Measurements from ENCODE around the gene NEDD9. TPM values are rescaled to one million over a fixed set of nuclear protein-coding genes. Genes with fewer than 3 reads are reported as not detected.

Gene NEDD9
- total and polyA plus RNA-seq, 2 of the 13 experiments (the other 11 are each of a cell fraction or from before 2014, with no cell fraction given), result 27.1 to 389 TPM

GRCh38 chr6:11222385-11223277 lies 9.8 kb downstream of the NEDD9 start (continued):
- TF ChIP-seq FOXA1 (IDR thresholded peaks at IDR 0.05) (no peak), FOXA1 (CRISPR knock-in tag; IDR thresholded peaks at IDR 0.05) (0 out of 2 replicates have a peak, but pooled peaks have one; percentile 22), SALL1 (CRISPR knock-in tag; IDR thresholded peaks at IDR 0.05) (0 out of 2 replicates have a peak, but pooled peaks have one; percentile 25), ARID2 (CRISPR knock-in tag; IDR thresholded peaks at IDR 0.05; ENCODE audit: borderline replicate concordance) (peak; percentile 81; the same call in 1 of the 2 replicates), RARA (CRISPR knock-in tag; IDR thresholded peaks at IDR 0.05) (peak; percentile 64), ARID5B (CRISPR knock-in tag; IDR thresholded peaks at IDR 0.05) (0 out of 2 replicates have a peak, but pooled peaks have one; percentile 32), NCOR1 (IDR thresholded peaks at IDR 0.05; ENCODE audit: borderline replicate concordance, low read length) (no peak), POLR2G (IDR thresholded peaks at IDR 0.05; ENCODE audit: low read depth, low read length) (peak; percentile 29), HNF4A (CRISPR knock-in tag; IDR thresholded peaks at IDR 0.05) (0 out of 2 replicates have a peak, but pooled peaks have one; percentile 5), RFX1 (IDR thresholded peaks at IDR 0.05) (no peak), GATAD2A (CRISPR knock-in tag; IDR thresholded peaks at IDR 0.05) (peak; percentile 60), TARDBP (CRISPR knock-in tag; IDR thresholded peaks at IDR 0.05) (0 out of 2 replicates have a peak, but pooled peaks have one; percentile 21), IKZF4 (CRISPR knock-in tag; IDR thresholded peaks at IDR 0.05; ENCODE audit: borderline replicate concordance, low read depth, not compliant biosample characterization) (no peak), TFE3 (CRISPR knock-in tag; IDR thresholded peaks at IDR 0.05) (0 out of 2 replicates have a peak, but pooled peaks have one; percentile 11), KDM4B (CRISPR knock-in tag; IDR thresholded peaks at IDR 0.05) (0 out of 2 replicates have a peak, but pooled peaks have one; percentile 22), ZNF674 (CRISPR knock-in tag; IDR thresholded peaks at IDR 0.05; ENCODE audit: low read depth) (no peak), RBFOX2 (IDR thresholded peaks at IDR 0.05; ENCODE audit: low read depth, low read length) (peak; percentile 16), NR2F6 (IDR thresholded peaks at IDR 0.05) (no peak), NR2F6 (CRISPR knock-in tag; IDR thresholded peaks at IDR 0.05) (peak; percentile 62; the same call in 1 of the 2 replicates), NFE2 (CRISPR knock-in tag; IDR thresholded peaks at IDR 0.05) (no peak)

All from HepG2 (cell line).